NAMALWA (cell line): Measurements from ENCODE around the gene GSTO2.
"Not testable (repeated sequence)": the region's sequence is repeated elsewhere in the genome, so short reads cannot be mapped to it uniquely, and the experiment has no call there.

Experiments
- DNase-seq: peaks from one replicate; pipeline ENCODE4 v3.0.0-alpha.2; 2015; ENCODE audit warnings: low spot score

Gene GSTO2

GRCh38 chr10:104268713-104269645, at the start of gene GSTO2:
GSTO2 (plus strand) TSS chr10:104269184; CDS start chr10:104274916, 5,732 bp downstream.
- DNase-seq: peak; percentile 99

DNA sequence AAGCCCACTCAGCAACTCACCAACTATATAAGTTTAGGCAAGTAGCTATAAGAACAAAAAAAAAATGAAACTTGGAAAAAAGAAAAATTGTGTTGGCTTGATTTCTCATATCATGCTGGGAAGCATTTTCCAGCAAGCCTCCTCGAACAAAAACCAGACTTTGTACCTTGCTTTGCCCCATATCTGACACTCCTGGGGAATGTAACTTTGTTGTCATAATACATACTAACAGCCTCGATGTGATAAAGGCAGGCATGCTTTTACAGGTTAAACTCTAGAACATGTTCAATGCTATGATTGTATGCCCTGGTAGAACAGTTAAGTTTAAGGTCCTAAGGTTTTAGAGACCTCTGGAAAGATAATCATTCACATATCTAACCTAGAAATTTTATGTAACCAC, 48.5 kb upstream of the GSTO2 start:
- DNase-seq: no peak

DNA sequence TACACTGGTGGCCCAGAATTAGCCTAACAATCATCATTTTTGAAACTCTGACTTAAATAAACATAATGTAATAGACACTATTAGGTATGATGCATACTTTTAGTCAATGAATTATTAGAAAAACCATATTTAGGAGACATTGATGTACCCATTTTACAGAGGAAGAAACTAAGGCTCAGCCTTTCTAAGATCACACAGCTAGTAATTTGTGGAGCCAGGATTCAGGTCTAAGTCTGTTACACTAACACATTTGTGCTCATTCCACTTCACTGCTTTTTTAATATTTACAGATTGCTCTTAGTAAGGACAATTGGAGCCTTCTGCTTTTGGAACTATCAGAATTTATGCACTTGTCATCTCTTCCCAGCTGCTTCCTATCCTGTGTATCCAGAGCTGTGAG, 45.7 kb upstream of the GSTO2 start:
- DNase-seq: no peak

DNA sequence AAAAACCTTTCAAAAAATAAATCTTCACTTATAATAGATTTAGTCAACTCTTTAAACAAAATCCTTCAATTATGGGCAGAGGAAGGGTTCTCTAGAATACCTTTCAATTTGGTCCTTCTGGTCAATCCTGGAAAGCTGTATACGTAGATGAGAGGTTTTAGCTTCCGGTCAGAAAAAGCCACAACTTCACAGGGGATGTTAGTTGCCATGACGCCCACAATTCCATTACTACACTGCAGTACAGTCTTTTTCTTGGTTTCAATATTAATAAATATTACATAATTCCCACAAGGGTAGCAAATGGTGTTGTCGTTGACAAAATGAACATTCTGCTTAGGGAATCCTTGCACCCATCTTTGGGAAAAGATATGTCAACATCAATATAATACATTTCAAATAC, 38.5 kb upstream of the GSTO2 start:
- DNase-seq: no peak

GRCh38 chr10:104231784-104232612, 37.0 kb upstream of the GSTO2 start, which contains the start of gene CFAP43:
CFAP43 (minus strand) TSS chr10:104232364; CDS start chr10:104232246, 118 bp downstream.
- DNase-seq: peak; percentile 96

- DNase-seq: no peak
These were observed 36.3 kb upstream of the GSTO2 start for GRCh38 chr10:104232613-104233102.

- no peak for DNase-seq
These were observed 35.2 kb upstream of the GSTO2 start for GRCh38 chr10:104233817-104234216.

GRCh38 chr10:104234934-104235333, 34.0 kb upstream of the GSTO2 start:
- DNase-seq: peak; percentile 43

DNA sequence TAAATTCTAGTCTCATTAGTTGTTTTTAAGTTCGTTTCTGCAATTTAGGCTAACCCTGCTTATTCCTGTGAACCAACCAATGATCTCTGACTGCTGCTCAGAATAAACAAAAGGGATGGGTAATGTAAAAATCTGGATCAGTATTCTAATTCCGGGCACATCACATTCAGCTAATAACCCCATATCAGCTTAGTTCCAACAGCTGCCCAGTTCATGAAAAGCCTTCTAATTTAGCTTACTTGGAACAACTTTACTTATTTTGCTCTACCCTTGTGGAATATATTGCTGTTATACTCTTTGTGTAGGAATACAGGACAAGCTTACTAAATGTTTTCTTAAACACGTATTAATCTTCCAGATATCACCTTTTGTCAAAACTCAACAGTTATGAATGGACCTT, 33.2 kb upstream of the GSTO2 start:
- DNase-seq: no peak

DNA sequence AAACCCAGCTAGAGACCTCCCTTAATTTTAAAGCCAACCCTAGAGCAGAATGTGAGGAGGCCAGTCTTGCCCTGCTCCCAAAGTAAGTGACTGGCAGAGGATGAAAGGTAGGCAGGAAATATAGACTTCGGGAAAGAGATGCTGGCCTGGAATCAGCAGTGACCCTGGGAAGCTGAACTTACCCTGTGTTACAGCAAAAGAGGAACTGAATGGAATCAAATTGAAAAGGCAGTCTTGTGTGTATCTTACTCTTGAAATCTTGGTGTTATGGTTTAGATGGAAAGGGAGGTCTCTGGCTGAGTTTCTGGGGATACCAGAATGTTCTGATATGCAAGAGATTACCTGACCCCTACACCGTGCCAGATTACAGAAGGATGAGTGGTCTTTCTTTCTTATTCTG, 28.9 kb upstream of the GSTO2 start:
- DNase-seq: no peak

DNA sequence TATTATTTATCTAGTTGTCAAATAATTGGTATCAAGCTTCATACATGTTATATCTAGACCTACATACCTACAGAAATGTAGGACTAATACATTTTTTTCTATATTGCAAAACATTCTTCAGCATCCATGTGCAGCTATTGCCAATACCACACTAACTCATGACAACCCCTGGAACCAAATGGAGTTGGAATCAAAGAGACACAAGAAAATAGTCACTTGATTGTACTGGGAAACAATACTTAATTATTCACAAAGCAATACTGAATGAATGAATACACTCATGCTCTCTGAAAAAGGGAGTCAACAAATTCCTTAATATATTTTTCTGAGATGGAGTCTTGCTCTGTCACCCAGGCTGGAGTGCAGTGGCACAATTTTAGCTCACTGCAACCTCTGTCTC, 26.4 kb upstream of the GSTO2 start:
- no peak for DNase-seq

DNA sequence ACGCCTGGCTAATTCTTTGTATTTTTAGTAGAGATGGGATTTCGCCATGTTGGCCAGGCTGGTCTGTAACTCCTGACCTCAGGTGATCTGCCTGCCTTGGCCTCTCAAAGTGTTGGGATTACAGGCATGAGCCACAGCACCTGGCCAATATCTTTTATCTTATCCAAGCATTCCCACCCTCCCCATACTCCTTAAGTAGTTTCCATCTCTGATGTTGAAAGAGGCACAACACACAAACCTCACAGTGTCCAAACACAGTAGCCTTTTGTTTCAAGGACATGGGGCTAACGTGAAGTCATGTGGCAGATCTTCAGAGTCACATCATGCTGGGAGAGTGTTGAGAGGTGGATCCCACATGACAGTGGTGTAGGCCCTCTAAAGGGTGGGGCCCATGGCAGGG, 26.0 kb upstream of the GSTO2 start:
- not testable (repeated sequence) for DNase-seq

DNA sequence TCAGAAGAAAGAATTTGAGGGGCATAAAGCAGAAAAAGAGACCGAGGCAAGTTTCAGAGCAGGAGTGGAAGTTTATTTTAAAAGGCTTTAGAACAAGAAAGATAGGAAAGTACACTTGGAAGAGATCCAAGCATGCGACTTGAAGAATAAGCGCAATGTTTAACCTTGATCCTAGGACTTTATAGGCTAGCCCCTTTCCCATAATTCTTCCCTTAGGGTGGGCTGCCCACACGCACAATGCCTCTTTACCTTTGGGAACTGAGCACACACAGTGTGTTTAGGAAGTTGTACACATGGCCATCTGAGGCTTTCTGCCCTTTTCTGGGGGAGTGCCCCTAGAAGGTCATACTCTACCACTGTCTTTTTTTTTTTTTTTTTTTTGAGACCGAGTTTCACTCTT, 25.5 kb upstream of the GSTO2 start:
- DNase-seq: no peak

DNA sequence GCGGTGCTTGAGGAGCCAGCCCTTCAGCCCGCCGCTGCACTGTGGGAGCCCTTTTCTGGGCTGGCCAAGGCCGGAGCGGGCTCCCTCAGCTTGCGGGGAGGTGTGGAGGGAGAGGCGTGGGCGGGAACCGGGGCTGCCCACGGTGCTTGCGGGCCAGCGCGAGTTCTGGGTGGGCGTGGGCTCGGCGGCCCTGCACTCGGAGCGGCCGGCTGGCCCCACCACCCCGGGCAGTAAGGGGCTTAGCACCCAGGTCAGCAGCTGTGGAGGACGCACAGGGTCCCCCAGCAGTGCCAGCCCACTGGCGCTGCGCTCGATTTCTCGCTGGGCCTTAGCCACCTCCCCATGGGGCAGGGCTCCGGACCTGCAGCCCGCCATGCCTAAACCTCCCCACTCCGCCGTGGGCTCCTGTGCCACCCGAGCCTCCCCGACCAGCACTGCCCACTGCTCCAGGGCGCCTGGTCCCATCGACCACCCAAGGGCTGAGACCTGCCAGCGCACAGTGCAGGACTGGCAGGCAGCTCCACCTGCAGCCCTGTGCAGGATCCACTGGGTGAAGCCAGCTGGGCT, 23.8 kb upstream of the GSTO2 start:
- no peak for DNase-seq

DNA sequence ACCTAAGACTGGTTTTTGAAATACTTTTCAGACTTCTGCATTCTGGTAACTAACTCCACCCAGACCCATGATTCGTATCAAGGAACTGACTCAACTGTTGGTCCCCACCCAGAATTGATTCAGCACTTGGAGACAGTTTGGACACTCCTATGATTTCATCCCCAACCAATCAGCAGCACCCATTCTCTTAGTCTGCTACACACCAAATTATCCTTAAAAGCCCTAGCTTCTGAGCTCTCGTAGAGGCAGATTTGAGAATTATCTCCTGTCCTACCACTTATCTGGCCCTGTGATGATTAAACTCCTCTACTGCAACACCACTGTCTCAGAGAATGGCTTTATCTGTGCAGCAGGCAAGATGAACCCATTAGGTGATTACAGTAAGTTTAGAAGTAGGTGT, 22.0 kb upstream of the GSTO2 start:
- DNase-seq: no peak

DNA sequence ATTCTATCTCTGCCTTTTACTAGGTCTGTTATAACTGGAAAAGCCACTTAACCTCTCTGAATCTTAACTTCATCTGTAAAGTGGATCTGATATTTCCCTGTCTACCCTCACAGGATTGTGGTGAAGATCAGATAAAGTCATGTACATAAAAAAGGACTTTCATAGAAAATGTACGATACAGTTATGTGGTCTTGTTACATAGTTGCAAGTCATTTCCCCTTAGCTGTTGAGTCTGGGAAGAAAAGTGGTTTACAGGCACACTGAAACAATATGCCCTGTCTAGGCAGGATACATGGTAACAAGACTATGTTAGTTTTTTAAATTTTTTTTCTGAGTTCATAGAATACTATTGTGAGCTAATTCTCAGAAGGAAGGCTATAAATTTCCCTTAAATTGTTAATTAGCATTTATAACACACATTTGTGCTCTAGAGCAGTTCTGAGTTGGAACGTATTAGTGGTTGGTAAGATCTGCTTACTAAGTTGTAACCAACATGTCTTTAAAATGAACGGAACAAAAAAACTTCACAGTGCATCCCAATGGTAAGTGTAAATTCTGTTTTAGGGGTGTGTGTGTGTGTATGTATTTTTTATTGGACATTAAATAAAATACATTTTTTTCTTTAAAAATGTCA, 21.4 kb upstream of the GSTO2 start:
- no peak for DNase-seq

GRCh38 chr10:104248931-104249330, 20.1 kb upstream of the GSTO2 start:
- DNase-seq: not testable (repeated sequence)

- DNase-seq: no peak
These were observed 18.6 kb upstream of the GSTO2 start for GRCh38 chr10:104250371-104250770.

- no peak for DNase-seq
These were observed 17.5 kb upstream of the GSTO2 start for GRCh38 chr10:104251443-104251842.

DNA sequence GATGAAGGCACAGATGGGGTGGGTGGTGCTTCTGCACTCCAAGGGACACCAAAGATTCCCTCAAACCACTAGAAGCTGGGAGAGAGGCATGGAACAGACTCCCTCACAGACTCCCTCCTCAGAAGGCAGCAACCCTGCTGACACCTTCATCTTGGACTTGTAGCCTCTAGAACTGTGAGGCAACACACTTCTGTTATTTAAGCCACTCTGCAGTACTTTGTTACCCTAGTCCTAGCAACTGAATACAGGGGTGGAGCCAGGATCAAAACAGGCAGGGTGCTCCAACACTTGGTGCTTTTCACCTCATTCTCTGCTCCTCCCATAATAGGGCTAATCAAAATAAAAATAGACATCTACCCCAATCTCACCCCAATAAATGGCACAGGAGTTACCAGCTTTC, 16.6 kb upstream of the GSTO2 start:
- DNase-seq: no peak

GRCh38 chr10:104253106-104253505, 15.9 kb upstream of the GSTO2 start:
- no peak for DNase-seq
